AG04449 (cell line): Measurements from ENCODE around the gene MMP21.

Experiments
- CTCF ChIA-PET: fragments of 350-600 bp; formaldehyde crosslinking; extraction: SDS; loops from one replicate; lab custom pipeline; 2021; ENCODE audit warnings: antibody characterized with exemption; lab: Yijun Ruan, JAX
- POLR2A ChIA-PET: fragments of 400-600, 350-600 bp; formaldehyde crosslinking; extraction: SDS; loops from one replicate; lab custom pipeline; 2020; ENCODE audit warnings: antibody characterized with exemption, inconsistent platforms; lab: Yijun Ruan, JAX
- DNase-seq: peaks from one replicate; pipeline ENCODE4 v3.0.0-alpha.2; 2010; ENCODE audit warnings: low read depth, low spot score
- H3K4me3 ChIP-seq: 2 replicates; pipeline ENCODE4 v1.5.1; 2011; ENCODE audit warnings: low read depth, mild to moderate bottlenecking, control low read depth, low read length
- TF ChIP-seq, protein P1 (sequence below): IDR thresholded peaks from one replicate; pipeline ENCODE4 v1.5.1; 2011; ENCODE audit warnings: mild to moderate bottlenecking, moderate library complexity, low read length, control low read depth, inconsistent platforms; ENCODE audit not compliant: insufficient read depth; ENCODE audit errors: missing control alignments

MMP21 gene

DNA sequence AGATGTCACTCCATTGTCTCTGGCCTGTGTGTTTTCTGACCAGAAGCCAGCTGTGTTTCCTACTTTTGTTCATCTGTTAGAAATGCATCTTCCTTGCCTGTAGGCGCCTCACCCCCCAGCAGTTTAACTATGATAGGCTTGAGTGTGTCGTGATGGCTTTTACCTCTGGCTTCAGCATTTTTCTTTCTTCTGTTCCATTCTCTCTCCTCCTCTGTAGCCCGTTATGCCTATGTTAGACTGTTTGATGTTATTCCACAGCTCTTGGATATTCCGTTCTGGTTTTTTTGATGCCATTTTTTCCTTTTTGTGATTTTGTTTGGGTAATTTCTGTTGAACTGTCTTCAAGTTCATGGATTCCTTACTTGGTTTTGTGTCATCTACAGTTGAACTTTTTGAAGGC, 17.9 kb downstream of the MMP21 start:
- no peak overlapping the region for H3K4me3 ChIP-seq
- ChIA-PET CTCF (no interaction called here), POLR2A (no interaction called here)
- TF ChIP-seq, protein P1, sequence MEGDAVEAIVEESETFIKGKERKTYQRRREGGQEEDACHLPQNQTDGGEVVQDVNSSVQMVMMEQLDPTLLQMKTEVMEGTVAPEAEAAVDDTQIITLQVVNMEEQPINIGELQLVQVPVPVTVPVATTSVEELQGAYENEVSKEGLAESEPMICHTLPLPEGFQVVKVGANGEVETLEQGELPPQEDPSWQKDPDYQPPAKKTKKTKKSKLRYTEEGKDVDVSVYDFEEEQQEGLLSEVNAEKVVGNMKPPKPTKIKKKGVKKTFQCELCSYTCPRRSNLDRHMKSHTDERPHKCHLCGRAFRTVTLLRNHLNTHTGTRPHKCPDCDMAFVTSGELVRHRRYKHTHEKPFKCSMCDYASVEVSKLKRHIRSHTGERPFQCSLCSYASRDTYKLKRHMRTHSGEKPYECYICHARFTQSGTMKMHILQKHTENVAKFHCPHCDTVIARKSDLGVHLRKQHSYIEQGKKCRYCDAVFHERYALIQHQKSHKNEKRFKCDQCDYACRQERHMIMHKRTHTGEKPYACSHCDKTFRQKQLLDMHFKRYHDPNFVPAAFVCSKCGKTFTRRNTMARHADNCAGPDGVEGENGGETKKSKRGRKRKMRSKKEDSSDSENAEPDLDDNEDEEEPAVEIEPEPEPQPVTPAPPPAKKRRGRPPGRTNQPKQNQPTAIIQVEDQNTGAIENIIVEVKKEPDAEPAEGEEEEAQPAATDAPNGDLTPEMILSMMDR, result no peak
- DNase-seq, result no peak

GRCh38 chr10:125756853-125757487, 18.7 kb downstream of the MMP21 start:
- no peak for DNase-seq
- no peak overlapping the region for H3K4me3 ChIP-seq
- POLR2A ChIA-PET, result no interaction called here
- TF ChIP-seq, protein P1, result no peak
- CTCF ChIA-PET, result interaction anchor here (1.7 kb wide), 1 partner anchor 16 kb away, joined by 5 read pairs; no protein-coding TSS in a partner anchor

DNA sequence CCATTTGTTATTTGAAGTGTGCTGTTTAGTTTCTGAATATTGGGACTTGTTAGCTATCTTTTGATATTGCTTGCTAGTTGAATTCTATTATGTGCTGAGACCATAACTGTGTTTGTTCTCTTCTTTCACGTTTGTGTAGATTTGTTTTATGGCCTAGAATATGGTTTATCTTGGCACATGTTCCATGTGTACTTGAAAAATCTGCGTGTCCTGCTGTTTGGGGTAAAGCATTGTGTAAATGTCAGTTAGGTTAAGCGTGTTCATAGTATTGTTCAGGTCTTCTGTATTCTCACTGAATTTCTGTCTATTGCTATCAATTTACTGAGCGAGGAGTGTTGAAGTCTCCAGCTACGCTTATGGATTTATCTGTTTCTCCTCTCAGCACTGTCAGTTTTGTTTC, 19.4 kb downstream of the MMP21 start:
- TF ChIP-seq, protein P1, result no peak
- ChIA-PET CTCF (interaction anchor here (1.7 kb wide), 1 partner anchor 16 kb away, joined by 5 read pairs; no protein-coding TSS in a partner anchor), POLR2A (no interaction called here)
- DNase-seq, result no peak
- no peak overlapping the region for H3K4me3 ChIP-seq

DNA sequence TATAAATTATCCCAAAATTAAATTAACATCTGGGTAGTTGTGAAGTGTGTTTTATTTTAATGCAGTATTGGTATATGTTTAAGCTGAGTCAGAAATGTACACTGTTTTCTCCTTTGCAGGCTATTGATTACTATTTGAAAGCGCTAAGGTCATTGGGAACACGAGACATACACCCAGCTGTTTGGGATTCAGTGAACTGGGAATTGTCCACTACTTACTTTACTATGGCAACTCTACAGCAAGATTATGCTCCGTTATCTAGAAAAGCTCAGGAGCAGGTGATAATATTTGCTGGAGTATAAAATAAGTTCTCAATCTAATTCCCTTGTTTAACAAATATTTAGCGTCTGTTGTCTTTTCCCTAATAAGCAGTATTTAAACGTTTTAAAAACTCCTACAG, 28.2 kb downstream of the MMP21 start:
- CTCF ChIA-PET, result no interaction called here

DNA sequence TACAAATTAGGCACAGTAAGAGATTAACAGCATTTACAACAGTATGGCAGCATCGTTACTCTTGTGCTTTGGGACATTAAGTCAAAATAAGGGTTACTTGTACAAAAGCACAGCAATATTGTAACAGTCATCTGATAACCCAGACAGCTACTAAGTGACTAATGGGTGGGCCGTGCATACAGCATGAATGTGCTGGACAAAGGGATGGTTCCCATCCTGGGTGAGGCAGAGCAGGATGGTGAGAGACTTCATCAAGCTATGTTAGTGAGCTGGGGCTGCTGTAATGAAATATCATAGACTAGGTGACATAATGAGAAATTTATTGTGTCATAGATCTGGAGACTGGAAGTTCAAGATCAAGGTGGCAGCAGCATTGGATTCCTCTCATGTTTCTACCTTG, 30.7 kb downstream of the MMP21 start:
- no peak overlapping the region for H3K4me3 ChIP-seq
- ChIA-PET POLR2A (no interaction called here), CTCF (no interaction called here)
- TF ChIP-seq, protein P1, result no peak
- no peak for DNase-seq

More for the DNA sequence above, 28.2 kb downstream of the MMP21 start:
- TF ChIP-seq, protein P1, result no peak
- POLR2A ChIA-PET, result no interaction called here
- DNase-seq, result no peak
- no peak overlapping the region for H3K4me3 ChIP-seq

GRCh38 chr10:125742465-125742864, 33.2 kb downstream of the MMP21 start:
- CTCF ChIA-PET, result interaction anchor here (1.4 kb wide), 1 partner anchor 9 kb away, joined by 4 read pairs; no protein-coding TSS in a partner anchor
- DNase-seq, result no peak
- POLR2A ChIA-PET, result no interaction called here

More at GRCh38 chr10:125742465-125742864, 33.2 kb downstream of the MMP21 start:
- no peak overlapping the region for H3K4me3 ChIP-seq
- TF ChIP-seq, protein P1, result no peak
